ENCODE data around the gene ADNP2.

Gene ADNP2

GRCh38 chr18:80126797-80127196 lies 17.7 kb downstream of the ADNP2 start:
- TF ChIP-seq, protein P1, sequence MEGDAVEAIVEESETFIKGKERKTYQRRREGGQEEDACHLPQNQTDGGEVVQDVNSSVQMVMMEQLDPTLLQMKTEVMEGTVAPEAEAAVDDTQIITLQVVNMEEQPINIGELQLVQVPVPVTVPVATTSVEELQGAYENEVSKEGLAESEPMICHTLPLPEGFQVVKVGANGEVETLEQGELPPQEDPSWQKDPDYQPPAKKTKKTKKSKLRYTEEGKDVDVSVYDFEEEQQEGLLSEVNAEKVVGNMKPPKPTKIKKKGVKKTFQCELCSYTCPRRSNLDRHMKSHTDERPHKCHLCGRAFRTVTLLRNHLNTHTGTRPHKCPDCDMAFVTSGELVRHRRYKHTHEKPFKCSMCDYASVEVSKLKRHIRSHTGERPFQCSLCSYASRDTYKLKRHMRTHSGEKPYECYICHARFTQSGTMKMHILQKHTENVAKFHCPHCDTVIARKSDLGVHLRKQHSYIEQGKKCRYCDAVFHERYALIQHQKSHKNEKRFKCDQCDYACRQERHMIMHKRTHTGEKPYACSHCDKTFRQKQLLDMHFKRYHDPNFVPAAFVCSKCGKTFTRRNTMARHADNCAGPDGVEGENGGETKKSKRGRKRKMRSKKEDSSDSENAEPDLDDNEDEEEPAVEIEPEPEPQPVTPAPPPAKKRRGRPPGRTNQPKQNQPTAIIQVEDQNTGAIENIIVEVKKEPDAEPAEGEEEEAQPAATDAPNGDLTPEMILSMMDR (IDR thresholded peaks at IDR 0.05; ENCODE audit: borderline replicate concordance, control extremely low read depth, extremely low read depth, insufficient read depth, missing control alignments), result no peak
- DNase-seq (ENCODE audit: low spot score), result no peak
- in situ Hi-C loops (cut with MboI; ENCODE audit: low sequenced_read_pairs, unreplicated experiment), result no loop called here

- in situ Hi-C loops (cut with MboI; ENCODE audit: low sequenced_read_pairs, unreplicated experiment), result no loop called here
- TF ChIP-seq, protein P1 (IDR thresholded peaks at IDR 0.05; ENCODE audit: borderline replicate concordance, control extremely low read depth, extremely low read depth, insufficient read depth, missing control alignments), result no peak
- no peak for DNase-seq (ENCODE audit: low spot score)
Measured at GRCh38 chr18:80127635-80128034, 18.6 kb downstream of the ADNP2 start.

- no peak for DNase-seq (ENCODE audit: low spot score)
- in situ Hi-C loops (cut with MboI; ENCODE audit: low sequenced_read_pairs, unreplicated experiment), result no loop called here
- TF ChIP-seq, protein P1 (IDR thresholded peaks at IDR 0.05; ENCODE audit: borderline replicate concordance, control extremely low read depth, extremely low read depth, insufficient read depth, missing control alignments), result no peak
Measured at GRCh38 chr18:80129672-80130367, 20.8 kb downstream of the ADNP2 start.

- TF ChIP-seq, protein P1 (IDR thresholded peaks at IDR 0.05; ENCODE audit: borderline replicate concordance, control extremely low read depth, extremely low read depth, insufficient read depth, missing control alignments), result no peak
- no peak for DNase-seq (ENCODE audit: low spot score)
- in situ Hi-C loops (cut with MboI; ENCODE audit: low sequenced_read_pairs, unreplicated experiment), result no loop called here
Measured at GRCh38 chr18:80130555-80130954, 21.5 kb downstream of the ADNP2 start.

GRCh38 chr18:80132180-80132812 lies 23.2 kb downstream of the ADNP2 start:
- DNase-seq (ENCODE audit: low spot score), result no peak
- in situ Hi-C loops (cut with MboI; ENCODE audit: low sequenced_read_pairs, unreplicated experiment), result no loop called here
- TF ChIP-seq, protein P1 (IDR thresholded peaks at IDR 0.05; ENCODE audit: borderline replicate concordance, control extremely low read depth, extremely low read depth, insufficient read depth, missing control alignments), result no peak

- DNase-seq (ENCODE audit: low spot score), result no peak
- in situ Hi-C loops (cut with MboI; ENCODE audit: low sequenced_read_pairs, unreplicated experiment), result no loop called here
- TF ChIP-seq, protein P1 (IDR thresholded peaks at IDR 0.05; ENCODE audit: borderline replicate concordance, control extremely low read depth, extremely low read depth, insufficient read depth, missing control alignments), result no peak
Measured at GRCh38 chr18:80133124-80133523, 24.1 kb downstream of the ADNP2 start.
